DMS 273 treated with DMSO at 0.1 percent for 48 hours (cell line): ENCODE measurements around the gene AKAP8L.

ENCODE experiments used
- DNase-seq: peaks from one replicate; lab custom pipeline; 2025; lab: John Stamatoyannopoulos, UW

Gene AKAP8L

DNA sequence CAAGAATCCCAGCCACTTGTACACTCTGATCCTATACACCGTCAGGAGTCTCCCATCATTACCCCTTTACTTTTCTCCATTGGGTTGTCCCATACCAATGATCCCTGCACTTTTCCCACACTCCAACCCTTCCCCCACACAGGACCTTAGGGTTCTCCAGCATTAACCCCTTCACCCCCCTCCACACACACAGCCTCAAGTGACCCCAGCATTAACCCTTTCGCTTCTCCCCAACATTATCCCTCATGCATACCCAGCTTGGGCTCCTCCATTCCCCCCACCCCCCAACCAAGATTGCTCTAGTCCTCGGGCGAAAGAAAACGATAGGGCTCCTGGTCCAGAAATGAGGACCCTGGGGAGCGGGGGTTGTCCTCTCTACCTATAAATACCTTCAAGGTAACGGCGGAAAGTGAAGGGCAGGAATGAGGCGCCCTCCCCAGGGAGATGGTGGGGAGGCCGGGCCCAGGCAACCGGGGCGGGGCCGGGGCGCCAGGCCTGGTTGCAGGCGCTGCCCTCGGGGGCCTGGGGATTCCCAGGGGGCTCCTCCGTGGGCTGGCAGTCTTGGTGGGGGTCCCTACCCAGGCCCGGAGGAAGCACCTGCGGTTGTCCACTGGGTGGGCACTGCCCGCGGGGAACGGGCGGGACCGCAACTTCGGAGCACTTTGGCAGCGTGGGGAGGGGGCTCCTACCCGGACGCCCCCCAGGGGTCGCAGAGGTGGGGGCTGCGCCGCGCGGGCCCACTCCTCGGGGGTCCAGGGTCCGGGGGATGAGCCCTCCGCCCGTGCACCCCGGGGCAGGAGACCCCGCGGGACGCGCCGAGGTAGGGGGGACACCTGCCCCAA lies 30.2 kb upstream of the AKAP8L start:
- DNase-seq = no peak

DNA sequence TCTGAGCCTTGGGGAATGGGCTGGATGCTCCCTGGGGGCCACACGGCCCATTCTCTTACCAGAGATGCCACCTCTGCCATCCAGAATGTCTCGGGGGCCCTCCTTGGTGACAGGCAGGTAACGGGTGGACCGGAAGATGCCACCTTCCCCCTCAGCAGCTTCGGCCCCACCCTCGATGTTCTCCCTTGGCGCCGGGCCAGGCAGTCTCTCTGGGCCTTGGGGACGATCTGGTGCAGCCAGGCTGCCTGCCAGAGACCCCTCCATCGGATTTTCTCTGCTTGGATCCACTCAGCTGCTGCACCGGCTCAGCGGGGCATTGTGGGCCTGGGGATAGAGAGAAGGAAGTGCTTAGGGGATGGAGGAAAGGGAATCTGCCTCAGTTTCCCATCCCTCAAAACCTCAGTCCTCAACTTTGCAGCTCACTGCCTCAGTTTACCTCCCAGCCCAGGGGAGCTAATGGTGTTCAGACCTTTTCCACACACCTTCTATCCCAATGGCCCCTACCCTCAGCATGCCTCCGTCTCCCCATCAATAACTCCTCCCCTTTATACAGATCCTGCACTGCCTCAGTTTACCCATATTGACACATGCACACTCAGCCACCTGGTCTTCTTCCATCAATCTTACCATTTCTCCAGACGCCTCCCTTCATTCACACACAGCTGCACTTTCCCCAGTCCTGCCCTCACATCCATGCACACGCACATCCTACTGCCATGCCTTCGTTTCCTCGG lies 29.4 kb upstream of the AKAP8L start:
- DNase-seq = no peak

DNA sequence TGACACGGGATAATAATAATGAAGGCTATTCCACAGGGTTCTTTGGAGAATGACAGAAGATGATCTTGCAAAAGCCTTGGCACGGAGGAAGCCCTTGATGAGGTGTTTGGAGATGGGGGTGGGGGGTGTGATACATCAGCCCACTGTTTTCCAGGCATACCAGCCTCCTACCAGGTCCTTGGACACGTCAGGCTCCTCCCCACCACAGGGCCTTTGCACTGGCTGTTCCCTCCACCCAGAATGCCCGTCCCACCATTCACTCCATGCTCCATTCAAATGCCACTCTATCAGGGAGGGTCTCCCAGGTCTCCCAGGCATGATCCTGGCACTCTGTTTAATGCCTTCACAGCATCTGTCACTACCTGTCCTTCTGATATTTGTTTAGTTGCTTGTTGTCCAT lies 28.3 kb upstream of the AKAP8L start:
- no peak for DNase-seq

DNA sequence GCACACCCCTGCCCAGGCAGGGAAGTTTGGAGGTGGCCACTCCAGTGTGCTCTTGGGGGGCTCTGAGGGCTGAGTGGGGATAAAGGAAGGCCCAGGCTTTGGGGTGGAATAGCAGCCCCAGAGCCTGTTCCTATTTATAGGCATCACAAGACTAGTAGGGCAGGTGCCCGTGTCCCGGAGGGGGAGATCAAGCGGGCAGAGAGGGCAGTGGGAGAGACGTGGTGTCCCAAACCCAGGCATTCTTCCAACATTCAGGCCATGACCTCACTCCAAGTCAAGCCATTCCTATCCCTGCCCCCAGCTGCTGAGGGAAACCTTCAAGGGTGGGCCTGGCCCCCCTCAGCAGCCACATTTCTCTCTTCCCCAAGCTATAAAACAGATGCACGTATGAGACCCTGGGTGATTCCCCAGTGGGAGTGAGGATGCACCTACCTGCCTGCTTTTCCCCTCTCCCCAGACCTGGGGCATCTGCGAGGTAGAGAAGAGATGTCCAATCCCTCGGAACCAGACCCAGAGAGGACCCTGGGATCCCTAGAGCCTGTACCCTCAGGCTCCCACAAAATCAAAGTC lies 27.1 kb upstream of the AKAP8L start:
- no peak for DNase-seq

DNA sequence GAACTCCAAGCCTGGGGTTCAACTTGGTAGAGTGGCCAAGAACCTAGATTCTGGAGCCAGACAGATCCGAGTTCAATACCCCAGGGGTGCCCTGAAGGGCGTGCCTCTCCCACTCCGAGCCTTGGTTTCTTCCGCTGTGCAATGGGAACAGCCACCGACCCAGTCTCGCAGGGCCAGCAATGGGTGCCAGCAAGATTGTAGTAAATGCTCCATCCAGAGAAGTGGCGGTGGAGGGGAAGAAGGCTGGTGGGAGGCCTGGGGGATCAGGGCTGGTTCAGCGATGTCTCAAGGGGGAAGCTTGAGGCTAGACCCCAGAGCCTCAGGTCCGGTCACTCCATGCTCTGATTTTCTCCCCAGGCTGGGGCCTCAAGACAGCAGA lies 26.4 kb upstream of the AKAP8L start:
- DNase-seq = no peak

DNA sequence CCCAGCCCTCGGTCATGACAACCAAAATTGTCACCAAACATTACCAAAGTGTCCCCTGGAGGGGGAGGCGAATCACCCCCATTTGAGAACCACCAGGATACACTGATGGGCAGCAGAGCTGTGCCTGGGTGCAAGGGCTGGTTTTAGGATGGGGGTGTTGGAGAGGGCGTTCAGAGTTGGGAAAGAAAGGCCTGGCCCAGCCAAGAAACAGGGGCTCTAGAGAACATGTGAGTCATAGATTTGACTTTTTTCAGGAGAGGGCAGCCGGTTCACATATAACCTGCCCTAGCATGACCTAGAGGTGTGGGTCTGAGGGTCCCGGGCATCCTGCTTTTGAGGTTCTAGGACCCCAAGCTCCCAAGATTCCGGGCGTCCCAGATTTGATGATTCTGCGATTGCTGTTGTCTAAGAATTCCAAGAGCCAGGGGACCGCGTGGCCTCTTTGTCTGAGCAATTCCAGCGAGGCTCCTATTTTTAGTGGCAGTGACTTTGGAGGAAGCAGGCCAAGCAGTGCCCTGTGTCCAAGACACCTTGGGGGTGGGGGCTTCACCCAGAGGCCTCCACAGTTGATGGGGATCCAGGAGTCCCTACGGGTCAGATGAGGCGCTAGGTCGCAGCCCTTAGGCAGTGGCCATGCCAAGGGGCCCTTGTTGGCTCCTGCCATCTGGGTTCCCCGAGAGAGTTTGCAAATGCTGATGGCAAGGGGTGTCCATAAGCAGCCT lies 25.9 kb upstream of the AKAP8L start:
- DNase-seq = no peak

DNA sequence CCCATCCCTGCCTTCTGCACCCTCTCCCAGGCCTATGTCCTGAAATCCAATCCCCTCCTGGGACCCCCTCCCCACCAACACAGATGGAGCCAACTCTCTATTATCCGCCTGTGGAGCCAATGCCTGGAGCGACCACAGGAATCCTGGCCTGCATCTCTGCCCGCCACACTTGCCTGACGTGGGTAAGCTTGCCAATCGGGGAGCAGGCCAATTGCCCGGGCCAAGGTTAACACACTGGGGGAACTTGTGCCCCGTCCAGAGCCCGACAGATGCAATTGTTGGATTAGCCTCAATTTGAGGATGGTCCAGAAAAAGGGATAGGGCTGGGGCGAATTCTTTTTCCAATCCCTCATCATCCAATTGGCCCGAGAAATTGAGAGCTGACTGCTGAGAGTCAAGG lies 25.1 kb upstream of the AKAP8L start:
- no peak for DNase-seq

DNA sequence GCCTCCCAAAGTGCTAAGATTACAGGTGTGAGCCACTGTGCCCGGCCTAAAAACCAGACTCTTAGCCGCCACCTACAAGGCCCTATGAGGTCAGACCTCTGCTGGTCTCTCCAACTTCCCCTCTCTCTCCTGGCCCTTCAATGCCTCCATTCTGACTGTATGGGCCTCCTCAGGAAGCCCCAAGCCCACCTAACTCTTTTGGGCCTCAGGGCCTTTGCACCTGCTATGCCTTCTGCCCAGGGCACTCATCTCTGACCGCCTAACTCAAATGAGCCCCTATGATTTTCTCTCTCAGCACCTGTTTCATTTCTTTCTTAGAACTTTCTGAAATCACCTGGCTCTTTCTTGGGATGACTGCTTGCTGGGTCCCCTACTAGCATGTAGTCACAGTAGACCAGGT lies 24.5 kb upstream of the AKAP8L start:
- no peak for DNase-seq

DNA sequence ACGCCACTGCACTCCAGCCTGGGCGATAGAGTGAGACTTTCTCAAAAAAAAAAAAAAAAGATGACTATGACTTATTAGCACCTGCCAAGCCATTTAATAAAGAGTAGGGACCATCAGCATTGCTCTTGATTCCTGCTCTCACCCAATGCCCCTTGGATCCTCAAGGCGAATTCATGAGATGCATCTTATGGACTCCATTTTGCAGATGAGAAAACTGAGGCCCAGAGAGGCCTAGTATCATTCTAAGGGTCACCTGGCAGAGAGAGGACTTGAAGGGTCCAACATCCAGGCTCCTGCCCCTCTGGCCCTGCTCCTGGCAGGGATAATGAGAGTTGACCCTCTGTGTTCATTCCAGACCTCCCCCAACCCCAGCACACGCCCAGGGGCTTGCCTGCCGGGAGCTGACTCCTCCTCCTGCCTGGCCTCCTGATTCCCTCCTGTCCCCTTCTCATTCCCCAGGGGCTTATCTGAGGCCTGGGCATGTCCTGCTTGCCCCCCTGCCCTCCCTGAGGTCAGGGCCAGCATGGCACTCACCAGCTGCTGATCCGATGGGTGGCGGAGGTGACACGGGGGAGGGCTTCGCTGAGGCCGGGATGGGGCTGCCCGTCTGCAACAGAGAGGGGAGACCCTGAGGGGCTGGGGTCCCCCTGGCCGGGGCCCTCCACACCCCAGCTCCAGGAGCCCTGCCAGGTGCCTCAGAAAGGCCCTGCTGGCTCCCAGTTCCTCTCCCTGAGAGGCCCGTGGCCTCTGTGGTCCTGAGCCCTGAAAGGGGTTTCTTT lies 23.5 kb upstream of the AKAP8L start:
- no peak for DNase-seq

DNA sequence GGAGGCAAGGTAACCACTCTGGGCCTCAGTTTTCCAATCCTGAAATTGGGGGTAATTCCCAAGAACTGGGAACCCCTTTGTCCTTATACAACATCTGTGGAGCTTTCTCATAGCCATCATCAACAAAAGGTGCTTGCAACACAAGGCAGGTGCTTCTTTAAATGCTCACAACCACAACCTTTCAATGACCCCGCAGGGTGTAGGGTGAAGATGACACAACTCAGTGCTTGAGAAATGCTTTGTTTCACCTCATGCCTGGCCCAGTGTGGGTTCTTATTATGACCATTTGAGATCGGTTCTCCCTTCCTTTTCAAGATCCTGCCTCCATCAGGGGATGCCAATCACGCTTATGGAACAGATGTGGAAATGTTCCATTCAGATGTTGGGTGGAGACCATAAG lies 22.5 kb upstream of the AKAP8L start:
- no peak for DNase-seq

DNA sequence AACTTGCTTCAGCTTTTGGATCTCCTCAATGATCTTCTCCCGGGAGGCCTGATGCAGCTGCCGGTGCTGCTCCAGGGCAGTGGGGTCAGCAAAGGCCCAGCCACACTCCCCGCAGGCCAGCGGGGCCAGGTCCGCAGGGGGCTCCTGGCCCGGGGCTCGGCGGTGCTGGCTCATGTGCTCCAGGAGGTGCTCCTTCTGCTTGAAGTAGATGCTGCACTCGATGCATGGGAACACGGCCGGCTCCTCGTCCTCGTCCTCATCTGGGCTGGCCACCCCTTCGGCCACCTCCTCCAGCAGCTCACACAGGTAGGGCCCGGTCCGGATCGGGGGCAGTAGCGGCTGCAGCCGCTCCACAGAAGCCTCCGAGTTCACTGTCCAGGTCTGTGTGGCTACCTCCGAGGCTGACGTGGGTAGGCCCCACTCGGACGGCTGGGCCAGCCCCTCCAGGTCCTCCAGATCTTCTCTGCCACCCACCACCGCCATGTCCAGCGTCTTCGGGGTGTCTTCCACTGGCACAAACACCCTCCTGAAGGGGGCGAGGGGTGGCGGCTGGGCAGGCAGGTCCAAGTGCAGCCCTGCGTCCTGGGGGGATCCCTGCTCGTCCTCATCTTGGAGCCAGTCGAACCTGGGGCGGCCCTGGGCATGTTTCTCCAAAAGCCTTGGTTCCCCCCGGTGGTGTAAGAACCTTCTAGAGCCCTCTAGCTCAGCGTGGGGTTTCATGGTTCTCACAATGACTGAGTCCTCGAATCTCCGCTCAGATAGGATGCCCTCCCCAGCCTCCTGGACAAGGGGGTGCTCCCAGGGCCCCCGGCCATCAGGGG lies 21.2 kb upstream of the AKAP8L start:
- no peak for DNase-seq

DNA sequence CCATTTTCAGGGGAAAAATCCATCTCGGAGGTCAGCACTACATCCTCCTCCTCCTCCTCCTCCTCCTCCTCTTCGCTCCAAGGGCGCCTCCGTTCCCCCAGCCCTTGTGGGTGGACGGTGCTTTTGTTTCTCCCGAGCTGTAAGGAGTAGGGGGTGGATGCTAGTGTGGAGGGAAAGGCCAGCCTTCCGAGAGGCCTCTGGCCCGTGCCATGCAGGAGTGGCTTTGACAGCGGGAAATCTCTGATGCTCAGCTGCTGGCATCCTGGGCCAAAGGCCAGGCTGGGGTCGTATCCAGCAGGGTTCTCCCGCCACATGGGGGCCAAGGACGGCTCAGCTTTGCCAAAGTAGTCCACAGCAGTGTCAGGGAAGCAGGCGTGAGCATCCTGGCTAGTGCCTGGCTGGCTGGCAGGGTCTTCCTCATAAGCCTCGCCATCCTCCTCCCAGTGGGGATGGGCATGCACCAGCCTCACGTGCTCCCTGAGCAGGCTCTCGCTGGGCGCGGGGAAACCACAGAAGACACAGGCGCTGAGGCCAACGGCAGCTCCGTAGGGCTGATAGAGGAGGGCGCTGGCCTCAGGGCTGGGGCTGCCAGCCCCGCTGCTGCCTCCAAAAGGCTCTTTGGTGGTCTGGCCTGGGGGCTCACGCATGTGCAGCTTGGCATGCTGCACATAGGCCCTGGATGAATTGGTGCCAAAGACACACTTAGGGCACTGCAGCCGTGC lies 20.5 kb upstream of the AKAP8L start:
- DNase-seq = no peak

DNA sequence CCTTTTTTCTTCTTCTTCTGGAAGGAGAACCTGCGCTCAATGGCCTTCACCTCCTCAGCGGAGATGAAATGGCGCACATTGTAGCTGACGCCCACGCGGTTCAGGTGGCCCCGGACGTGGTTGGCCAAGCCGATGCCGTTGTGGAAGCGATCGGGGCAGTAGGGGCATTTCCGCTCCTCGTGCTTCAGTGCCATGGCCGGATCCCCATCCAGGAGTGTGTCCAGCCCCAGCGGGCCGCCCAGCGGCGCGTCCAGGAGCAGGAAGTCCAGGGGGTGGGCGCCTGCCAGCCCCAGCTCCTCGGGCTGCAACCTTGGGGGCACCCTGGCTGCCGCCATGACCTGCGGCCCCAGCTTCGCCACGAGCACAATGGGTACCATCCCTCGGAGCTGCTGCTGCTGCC lies 19.8 kb upstream of the AKAP8L start:
- DNase-seq = no peak

DNA sequence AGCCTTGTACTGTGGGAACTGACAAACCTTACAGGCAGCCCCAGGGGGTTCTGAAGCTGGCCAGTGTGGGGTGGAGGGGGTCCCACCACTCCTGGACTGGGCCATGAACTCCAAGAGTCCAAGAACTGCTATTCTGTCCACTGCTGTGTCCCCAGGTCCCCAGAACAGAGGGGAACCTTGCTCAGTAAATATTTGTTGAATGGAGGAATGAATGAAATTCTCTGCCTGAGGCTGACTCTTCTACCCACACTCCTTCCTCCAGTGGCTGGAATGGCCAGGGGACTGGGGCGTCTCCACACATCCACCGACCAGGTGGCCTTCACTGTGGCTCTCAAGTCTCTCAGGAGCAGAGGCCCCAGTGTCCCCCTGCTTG lies 19.3 kb upstream of the AKAP8L start:
- DNase-seq = no peak

DNA sequence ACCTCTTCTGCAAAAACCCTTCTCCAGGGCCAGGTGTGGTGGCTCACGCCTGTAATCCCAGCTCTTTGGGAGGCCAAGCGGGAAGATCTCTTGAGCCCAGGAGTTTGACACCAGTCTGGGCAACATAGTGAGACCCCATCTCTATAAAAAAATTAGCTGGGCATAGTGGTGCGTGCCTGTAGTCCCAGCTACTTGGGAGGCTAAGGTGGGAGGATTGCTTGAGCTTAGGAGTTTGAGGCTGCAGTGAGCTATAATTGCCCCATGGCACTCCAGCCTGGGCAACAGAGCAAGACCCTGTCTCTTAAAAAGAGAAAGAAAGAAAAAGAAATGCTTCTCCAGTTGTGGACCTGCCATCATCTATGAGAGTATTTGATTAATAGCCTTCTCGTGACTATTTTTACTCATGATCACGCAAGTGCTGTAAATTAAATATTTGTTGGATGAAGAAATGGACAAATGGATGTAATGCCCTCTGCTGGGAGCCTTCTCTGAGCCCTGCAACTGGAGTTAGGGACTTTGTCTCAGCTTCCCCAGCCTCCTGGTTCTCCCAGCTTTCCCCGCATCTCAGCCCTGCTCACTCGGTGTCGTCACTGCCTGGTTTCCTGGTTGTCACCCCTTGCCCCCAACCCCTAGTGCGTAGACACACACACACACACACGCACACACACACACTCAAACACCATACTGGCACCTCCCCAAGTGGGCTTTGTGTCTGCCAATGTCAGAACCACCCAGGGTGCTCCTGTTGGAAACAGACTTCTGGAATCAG lies 18.8 kb upstream of the AKAP8L start:
- no peak for DNase-seq

DNA sequence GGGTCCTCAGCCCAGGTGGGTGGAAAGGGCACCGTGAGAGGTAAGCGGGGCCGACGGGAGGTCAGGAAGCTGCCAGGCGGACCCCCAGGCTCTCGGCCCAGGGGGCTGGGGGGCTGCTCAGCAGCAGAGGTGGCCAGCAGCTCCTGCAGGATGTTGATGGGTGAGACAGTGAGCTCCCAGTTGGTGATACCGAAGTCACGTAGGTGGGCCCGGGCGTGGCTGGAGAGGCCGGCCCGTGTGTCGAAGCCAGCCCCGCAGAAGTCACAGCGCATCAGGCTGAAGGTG lies 18.0 kb upstream of the AKAP8L start:
- no peak for DNase-seq

DNA sequence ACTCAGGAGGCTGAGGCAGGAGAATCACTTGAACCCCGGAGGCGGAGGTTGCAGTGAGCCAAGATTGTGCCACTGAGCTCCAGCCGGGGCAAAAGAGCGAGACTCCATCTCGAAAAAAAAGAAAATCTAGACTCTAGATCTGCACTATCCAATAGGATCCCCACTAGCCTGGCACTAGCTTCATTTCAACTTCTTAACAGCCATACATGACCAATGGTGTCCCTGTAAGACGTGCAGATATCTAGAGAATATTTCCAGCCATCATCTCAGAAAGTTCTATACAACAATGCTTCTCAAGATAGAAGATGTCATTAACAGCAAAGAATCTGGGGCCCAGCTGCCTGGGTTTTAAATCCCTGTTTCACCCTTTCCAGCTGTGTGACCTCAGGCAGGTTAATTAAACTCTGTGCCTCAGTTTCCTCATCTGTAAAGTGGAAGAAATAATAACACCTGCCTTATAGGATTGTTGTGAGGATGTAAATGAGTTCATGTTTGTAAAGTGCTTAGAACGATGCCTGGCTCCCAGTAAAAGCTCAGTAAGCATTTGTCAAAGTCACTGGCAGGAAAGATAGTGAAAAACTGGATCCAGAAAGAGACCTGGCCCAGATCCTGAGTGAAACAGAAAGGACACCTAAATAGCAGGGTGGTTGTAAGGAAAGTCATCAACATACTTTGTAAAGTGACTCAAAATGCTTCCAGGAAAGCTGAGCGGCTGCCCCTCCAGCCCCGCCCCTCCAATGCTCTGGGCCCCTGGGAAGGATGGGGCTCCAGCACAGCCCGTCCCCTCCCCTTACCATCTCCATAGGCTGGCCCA lies 17.4 kb upstream of the AKAP8L start:
- no peak for DNase-seq

DNA sequence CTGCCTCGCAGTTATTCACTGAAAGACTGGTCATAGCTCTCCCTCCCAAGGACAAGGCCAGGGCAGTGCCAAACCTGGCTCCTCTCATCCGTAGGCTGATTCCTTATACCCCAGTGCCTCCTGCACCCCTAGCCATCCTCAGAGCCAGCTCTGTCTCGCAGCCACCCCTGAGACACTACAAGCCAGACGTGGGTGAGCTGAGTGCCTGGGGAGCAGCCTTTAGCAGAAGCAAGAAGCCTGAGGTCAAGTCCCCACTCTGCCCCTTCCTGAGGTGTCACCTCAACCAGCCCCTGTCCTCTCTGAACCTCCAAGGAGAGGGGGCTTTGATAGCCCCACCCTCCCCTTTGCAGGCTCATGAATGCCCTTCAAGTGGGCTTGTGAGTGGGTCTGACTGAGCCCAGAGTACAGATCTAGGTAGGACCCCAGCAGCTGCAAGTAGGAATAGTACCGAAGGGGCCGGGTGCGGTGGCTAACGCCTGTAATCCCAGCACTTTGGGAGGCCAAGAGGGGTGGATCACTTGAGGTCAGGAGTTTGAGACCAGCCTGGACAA lies 14.8 kb upstream of the AKAP8L start:
- no peak for DNase-seq
